Ovary (tissue), 3 donors: Measurements from ENCODE around the gene PRM2.

Source experiments
- CTCF ChIP-seq, 3 donors: fragments of 450-650 bp in 2 of 3; fragments of 200-600 bp in 1 of 3; IDR thresholded peaks; one replicate each; pipeline versions ENCODE4 v1.5.1 to v1.8.0; 2016 to 2022; ENCODE audit warnings: antibody characterized with exemption in 3 of 3, mild to moderate bottlenecking in 1 of 3
- EP300 ChIP-seq: sonication (generic); formaldehyde crosslinking; IDR thresholded peaks from one replicate; pipeline ENCODE4 v1.6.1; 2017; ENCODE audit warnings: antibody characterized with exemption
- POLR2A ChIP-seq: fragments of 450-650 bp; IDR thresholded peaks from one replicate; pipeline ENCODE4 v1.6.1; 2017; ENCODE audit warnings: antibody characterized with exemption, mild to moderate bottlenecking, moderate library complexity
- donor health status: DM: no; HTN: no; CAD: no.

GRCh38 chr16:11258553-11259492 is 17.5 kb downstream of the PRM2 start:
- TF ChIP-seq CTCF (IDR thresholded peaks at IDR 0.05) (no peak), EP300 (no peak), POLR2A (no peak)
